Natural killer cell (primary cell): ENCODE data around the gene MEGF6. TPM values are rescaled to one million over a fixed set of nuclear protein-coding genes. Genes with fewer than 3 reads are reported as not detected.
A peak's percentile ranks its signal among the peaks of the same experiment; 100 is the strongest.

Experiments
- ATAC-seq, 3 donors: fragments of 150-1000 bp in 2 of 3; fragments of 200-7000 bp in 1 of 3; cut with Tn5 transposase; 1 replicate in 1 of 3; 2 replicates in 2 of 3; pipeline ENCODE4 v1.10.0; 2021; ENCODE audit warnings: mild to moderate bottlenecking in 2 of 3, moderate library complexity in 2 of 3
- DNase-seq, 2 donors: peaks; one replicate each; pipeline versions ENCODE4 v3.0.0 to v3.0.0-alpha.2; 2013 to 2021; ENCODE audit warnings: mixed read lengths in 1 of 2
- H3K27ac ChIP-seq: one replicate; pipeline ENCODE4 v1.5.1; 2013; ENCODE audit warnings: mild to moderate bottlenecking, low read length
- H3K27me3 ChIP-seq: one replicate; pipeline ENCODE4 v1.6.1; 2013; ENCODE audit warnings: low read length; ENCODE audit not compliant: control insufficient read depth, insufficient read depth
- H3K36me3 ChIP-seq: one replicate; pipeline ENCODE4 v1.6.1; 2013; ENCODE audit warnings: low read length; ENCODE audit not compliant: control insufficient read depth, insufficient read depth
- H3K4me1 ChIP-seq: one replicate; pipeline ENCODE4 v1.6.1; 2013; ENCODE audit warnings: low read length; ENCODE audit not compliant: control insufficient read depth, insufficient read depth
- H3K4me3 ChIP-seq: one replicate; pipeline ENCODE4 v1.5.1; 2013; ENCODE audit warnings: low read length
- H3K9me3 ChIP-seq: one replicate; pipeline ENCODE4 v1.6.1; 2013; ENCODE audit warnings: low read length; ENCODE audit not compliant: control insufficient read depth, insufficient read depth
- H3K27ac Mint-ChIP-seq, 2 donors: one replicate each; pipeline ENCODE4 v1.8.0; 2022; ENCODE audit warnings: mild to moderate bottlenecking in 2 of 2, mixed read lengths in 2 of 2, moderate library complexity in 1 of 2
- H3K27me3 Mint-ChIP-seq, 2 donors: one replicate each; pipeline ENCODE4 v1.8.0; 2022; ENCODE audit warnings: low read depth in 2 of 2, mixed read lengths in 2 of 2
- H3K36me3 Mint-ChIP-seq: one replicate; pipeline ENCODE4 v1.8.0; 2022; ENCODE audit warnings: mixed read lengths
- H3K4me1 Mint-ChIP-seq, 2 donors: one replicate each; pipeline ENCODE4 v1.8.0; 2022; ENCODE audit warnings: mixed read lengths in 2 of 2
- H3K4me3 Mint-ChIP-seq: one replicate; pipeline ENCODE4 v1.8.0; 2022; ENCODE audit warnings: mild to moderate bottlenecking, moderate library complexity, mixed read lengths
- H3K9me3 Mint-ChIP-seq, 2 donors: one replicate each; pipeline ENCODE4 v1.8.0; 2022; ENCODE audit warnings: mixed read lengths in 2 of 2
- CTCF ChIP-seq: fragments of 200-600 bp; IDR thresholded peaks from one replicate; pipeline ENCODE4 v1.8.0; 2022; ENCODE audit warnings: antibody characterized with exemption
- WGBS: methylation state at CpG from one replicate; pipeline ENCODE4 v1.1.7; 2013; ENCODE audit warnings: missing lambda C conversion rate; ENCODE audit not compliant: insufficient coverage; 5-methylcytosine and 5-hydroxymethylcytosine counted together
- intact Hi-C: fragments of 100-400 bp; cut with micrococcal nuclease; formaldehyde crosslinking; loops from one replicate; pipeline ENCODE4 v1.14.2; 2022
- total RNA-seq, 4 donors: library from RNA; stranded (reverse); fragments of 120-200 nt in 1 of 4; gene quantifications; one replicate each; pipeline versions ENCODE4 v1.2.3 to v1.2.4, GENCODE V29; 2013 to 2022

MEGF6 gene
- total RNA-seq, 3 donors from 2014 or later (not counting 1 experiment from before 2014, with no cell fraction given) = 3.1 to 15.6 (median 5.1) TPM

- 75% methylated on average over 34 of the region's 36 CpGs for WGBS
- peaks cover 5% of the 10 kb centered on the region for H3K4me1 ChIP-seq
- DNase-seq = no peak
- no peaks in the 10 kb centered on the region for H3K9me3 Mint-ChIP-seq
- no peak overlapping the region for H3K4me3 Mint-ChIP-seq
- H3K9me3 ChIP-seq = no peaks in the 10 kb centered on the region
- peak in 1 of 3 donors; percentile 15 for ATAC-seq
- no peak overlapping the region for H3K27ac ChIP-seq
- no peaks in the 10 kb centered on the region for H3K27me3 Mint-ChIP-seq
- H3K27me3 ChIP-seq = no peaks in the 10 kb centered on the region
- no peak for TF ChIP-seq CTCF
- H3K36me3 ChIP-seq = no peaks in the 10 kb centered on the region
- H3K36me3 Mint-ChIP-seq = no peaks in the 10 kb centered on the region
- intact Hi-C loops = no loop called here
- no peak overlapping the region for H3K27ac Mint-ChIP-seq
- H3K4me1 Mint-ChIP-seq = peaks cover 4 to 5% of the 10 kb centered on the region in 2 donors
- no peak overlapping the region for H3K4me3 ChIP-seq
Observed at GRCh38 chr1:3495776-3496745, 115.2 kb downstream of the MEGF6 start.

- Histone ChIP-seq H3K27me3 (no peaks in the 10 kb centered on the region), H3K36me3 (no peaks in the 10 kb centered on the region), H3K4me3 (no peak overlapping the region), H3K9me3 (no peaks in the 10 kb centered on the region), H3K4me1 (peaks cover 6% of the 10 kb centered on the region), H3K27ac (no peak overlapping the region)
- intact Hi-C loops = no loop called here
- no peaks in the 10 kb centered on the region for H3K9me3 Mint-ChIP-seq
- no peak overlapping the region for H3K27ac Mint-ChIP-seq
- no peak overlapping the region for H3K4me3 Mint-ChIP-seq
- H3K27me3 Mint-ChIP-seq = no peaks in the 10 kb centered on the region
- H3K36me3 Mint-ChIP-seq = no peaks in the 10 kb centered on the region
- peaks cover 6 to 7% of the 10 kb centered on the region in 2 donors for H3K4me1 Mint-ChIP-seq
- 89% methylated on average over 34 of the region's 34 CpGs for WGBS
- ATAC-seq = no peak
- TF ChIP-seq CTCF = no peak
- DNase-seq = no peak
Observed at GRCh38 chr1:3494321-3495308, 116.7 kb downstream of the MEGF6 start.

GRCh38 chr1:3492545-3493246, 118.6 kb downstream of the MEGF6 start:
- DNase-seq (no peak), ATAC-seq (no peak)
- Mint-ChIP-seq H3K36me3 (no peaks in the 10 kb centered on the region), H3K9me3 (no peaks in the 10 kb centered on the region), H3K27ac (no peak overlapping the region), H3K4me1 (peaks cover 6 to 7% of the 10 kb centered on the region in 2 donors), H3K27me3 (peaks cover 0 to 4% of the 10 kb centered on the region in 2 donors), H3K4me3 (no peak overlapping the region)
- Histone ChIP-seq H3K27ac (no peak overlapping the region), H3K27me3 (no peaks in the 10 kb centered on the region), H3K36me3 (no peaks in the 10 kb centered on the region), H3K9me3 (no peaks in the 10 kb centered on the region), H3K4me1 (peaks cover 6% of the 10 kb centered on the region), H3K4me3 (no peak overlapping the region)
- 92% methylated on average over 17 of the region's 17 CpGs for WGBS
- intact Hi-C loops = no loop called here
- no peak for TF ChIP-seq CTCF
